Osteoblast (primary cell): Measurements from ENCODE around the gene SYNPO. TPM values are rescaled to one million over a fixed set of nuclear protein-coding genes. Genes with fewer than 3 reads are reported as not detected.

Experiments used
- DNase-seq: peaks from one replicate; pipeline ENCODE4 v3.0.0; 2011; ENCODE audit warnings: low spot score, mixed read lengths; ENCODE audit not compliant: insufficient read length; ENCODE audit errors: missing footprints
- H2AFZ ChIP-seq: 2 replicates; pipeline ENCODE4 v1.6.0; 2011; ENCODE audit warnings: mild to moderate bottlenecking, low read length
- H3K27ac ChIP-seq: 2 replicates; pipeline ENCODE4 v1.5.1; 2011; ENCODE audit warnings: mild to moderate bottlenecking, low read depth, low read length, moderate library complexity
- H3K27me3 ChIP-seq: 2 replicates; pipeline ENCODE4 v1.6.0; 2012; ENCODE audit warnings: mild to moderate bottlenecking, control low read depth, inconsistent platforms, low read length, moderate library complexity; ENCODE audit not compliant: insufficient read depth
- H3K36me3 ChIP-seq: 2 replicates; pipeline ENCODE4 v1.5.1; 2011; ENCODE audit warnings: mild to moderate bottlenecking, low read length, control low read depth, moderate library complexity; ENCODE audit not compliant: insufficient read depth
- H3K4me1 ChIP-seq: 2 replicates; pipeline ENCODE4 v1.5.1; 2011; ENCODE audit warnings: mild to moderate bottlenecking, low read length, control low read depth, moderate library complexity; ENCODE audit not compliant: insufficient read depth
- H3K4me2 ChIP-seq: 2 replicates; pipeline ENCODE4 v1.6.0; 2011; ENCODE audit warnings: mild to moderate bottlenecking, low read length; ENCODE audit not compliant: insufficient read depth
- H3K4me3 ChIP-seq: fragments of 200-600 bp; sonication (generic); 3 replicates; pipeline ENCODE4 v1.5.1; 2012; ENCODE audit warnings: mild to moderate bottlenecking, low read length, inconsistent platforms; ENCODE audit not compliant: insufficient read depth
- H3K79me2 ChIP-seq: 2 replicates; pipeline ENCODE4 v1.6.0; 2012; ENCODE audit warnings: mild to moderate bottlenecking, low read length, control low read depth, inconsistent platforms; ENCODE audit not compliant: insufficient read depth
- H3K9me3 ChIP-seq: 2 replicates; pipeline ENCODE4 v1.5.1; 2011; ENCODE audit warnings: low read depth, low read length, control low read depth
- H4K20me1 ChIP-seq: 2 replicates; pipeline ENCODE4 v1.6.0; 2012; ENCODE audit warnings: mild to moderate bottlenecking, low read length, control low read depth; ENCODE audit not compliant: insufficient read depth
- total RNA-seq: library from RNA; depleted of rRNA; stranded (reverse); fragments of >200 nt; gene quantifications from 2 replicates; pipeline ENCODE4 v1.2.3, GENCODE V29; 2012
- TF ChIP-seq, protein P1 (sequence below): IDR thresholded peaks from 2 replicates; pipeline ENCODE4 v1.5.1; 2011; ENCODE audit warnings: mild to moderate bottlenecking, low read depth, low read length, moderate library complexity; ENCODE audit errors: extremely low read depth

The SYNPO gene
- total RNA-seq, 1 donor, result 4.0 TPM

GRCh38 chr5:150650021-150651006 is 9.9 kb downstream of the SYNPO start:
- peaks cover 4% of the 10 kb centered on the region for H4K20me1 ChIP-seq

GRCh38 chr5:150651382-150651781 is 10.9 kb downstream of the SYNPO start:
- Histone ChIP-seq H3K4me1 (peaks cover 22% of the 10 kb centered on the region), H4K20me1 (peaks cover 4% of the 10 kb centered on the region), H3K27ac (no peak overlapping the region), H3K79me2 (no peaks in the 10 kb centered on the region), H3K9me3 (no peaks in the 10 kb centered on the region), H3K36me3 (peaks cover 26% of the 10 kb centered on the region), H3K27me3 (no peaks in the 10 kb centered on the region), H3K4me2 (no peak overlapping the region), H2AFZ (no peak overlapping the region), H3K4me3 (no peak overlapping the region)
- DNase-seq, result peak; percentile 85
- TF ChIP-seq, protein P1, sequence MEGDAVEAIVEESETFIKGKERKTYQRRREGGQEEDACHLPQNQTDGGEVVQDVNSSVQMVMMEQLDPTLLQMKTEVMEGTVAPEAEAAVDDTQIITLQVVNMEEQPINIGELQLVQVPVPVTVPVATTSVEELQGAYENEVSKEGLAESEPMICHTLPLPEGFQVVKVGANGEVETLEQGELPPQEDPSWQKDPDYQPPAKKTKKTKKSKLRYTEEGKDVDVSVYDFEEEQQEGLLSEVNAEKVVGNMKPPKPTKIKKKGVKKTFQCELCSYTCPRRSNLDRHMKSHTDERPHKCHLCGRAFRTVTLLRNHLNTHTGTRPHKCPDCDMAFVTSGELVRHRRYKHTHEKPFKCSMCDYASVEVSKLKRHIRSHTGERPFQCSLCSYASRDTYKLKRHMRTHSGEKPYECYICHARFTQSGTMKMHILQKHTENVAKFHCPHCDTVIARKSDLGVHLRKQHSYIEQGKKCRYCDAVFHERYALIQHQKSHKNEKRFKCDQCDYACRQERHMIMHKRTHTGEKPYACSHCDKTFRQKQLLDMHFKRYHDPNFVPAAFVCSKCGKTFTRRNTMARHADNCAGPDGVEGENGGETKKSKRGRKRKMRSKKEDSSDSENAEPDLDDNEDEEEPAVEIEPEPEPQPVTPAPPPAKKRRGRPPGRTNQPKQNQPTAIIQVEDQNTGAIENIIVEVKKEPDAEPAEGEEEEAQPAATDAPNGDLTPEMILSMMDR, result no peak

More at GRCh38 chr5:150650021-150651006, 9.9 kb downstream of the SYNPO start:
- Histone ChIP-seq H3K27ac (no peak overlapping the region), H2AFZ (no peak overlapping the region), H3K79me2 (no peaks in the 10 kb centered on the region), H3K27me3 (no peaks in the 10 kb centered on the region), H3K36me3 (peaks cover 26% of the 10 kb centered on the region), H3K4me3 (no peak overlapping the region), H3K4me2 (no peak overlapping the region), H3K9me3 (no peaks in the 10 kb centered on the region), H3K4me1 (peaks cover 24% of the 10 kb centered on the region)
- TF ChIP-seq, protein P1, result no peak
- DNase-seq, result peak; percentile 50

- TF ChIP-seq, protein P1, result no peak
- H3K27me3 ChIP-seq, result no peaks in the 10 kb centered on the region
- no peak overlapping the region for H3K4me2 ChIP-seq
- H4K20me1 ChIP-seq, result peaks cover 4% of the 10 kb centered on the region
- no peak overlapping the region for H3K27ac ChIP-seq
- DNase-seq, result peak; percentile 73
- peaks cover 22% of the 10 kb centered on the region for H3K4me1 ChIP-seq
- H3K4me3 ChIP-seq, result no peak overlapping the region
- no peaks in the 10 kb centered on the region for H3K9me3 ChIP-seq
- H2AFZ ChIP-seq, result no peak overlapping the region
- H3K36me3 ChIP-seq, result peaks cover 26% of the 10 kb centered on the region
- no peaks in the 10 kb centered on the region for H3K79me2 ChIP-seq
These were observed 11.6 kb downstream of the SYNPO start for GRCh38 chr5:150651924-150652671.
